Adrenal gland (tissue), 5 donors: Measurements from ENCODE around the gene KAZN.

ENCODE experiments used
- POLR2A ChIP-seq, 2 donors: fragments of 450-650 bp; IDR thresholded peaks; one replicate each; pipeline ENCODE4 v1.6.1; 2017; ENCODE audit warnings: antibody characterized with exemption in 2 of 2, mild to moderate bottlenecking in 2 of 2, moderate library complexity in 1 of 2
- TF ChIP-seq, protein P1 (sequence below), 6 experiments: fragments of 450-650 bp in 4 of 6; fragments of 200-600 bp in 2 of 6; sonication (generic) in 1 of 6; IDR thresholded peaks; 1 replicate in 5 of 6; 2 replicates in 1 of 6; pipeline versions ENCODE4 v1.5.1 to v1.8.0; 2016 to 2021; ENCODE audit warnings: antibody characterized with exemption in 6 of 6, mild to moderate bottlenecking in 2 of 6, moderate library complexity in 1 of 6
- donor health status: DM: no; HTN: no; CAD: no.

DNA sequence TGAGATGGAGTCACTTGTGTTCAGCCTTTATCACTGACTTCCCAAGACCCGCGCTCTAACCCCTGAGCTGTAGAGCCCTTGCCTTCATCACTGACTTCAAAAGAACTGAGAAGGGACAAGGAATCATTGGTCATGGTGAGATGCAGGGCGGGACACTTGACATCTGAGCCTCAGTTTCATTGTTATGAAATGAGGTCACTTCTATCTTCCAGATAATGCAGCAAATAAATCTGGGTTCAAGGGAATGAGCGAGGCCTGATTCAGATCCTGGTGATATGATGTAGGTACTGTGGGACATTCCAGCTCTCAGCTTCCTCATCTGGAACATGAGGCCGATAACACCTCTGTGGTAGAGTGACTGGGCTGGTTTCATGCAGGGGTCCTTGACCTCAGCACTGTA is 13.8 kb downstream of the KAZN start:
- TF ChIP-seq, protein P1, sequence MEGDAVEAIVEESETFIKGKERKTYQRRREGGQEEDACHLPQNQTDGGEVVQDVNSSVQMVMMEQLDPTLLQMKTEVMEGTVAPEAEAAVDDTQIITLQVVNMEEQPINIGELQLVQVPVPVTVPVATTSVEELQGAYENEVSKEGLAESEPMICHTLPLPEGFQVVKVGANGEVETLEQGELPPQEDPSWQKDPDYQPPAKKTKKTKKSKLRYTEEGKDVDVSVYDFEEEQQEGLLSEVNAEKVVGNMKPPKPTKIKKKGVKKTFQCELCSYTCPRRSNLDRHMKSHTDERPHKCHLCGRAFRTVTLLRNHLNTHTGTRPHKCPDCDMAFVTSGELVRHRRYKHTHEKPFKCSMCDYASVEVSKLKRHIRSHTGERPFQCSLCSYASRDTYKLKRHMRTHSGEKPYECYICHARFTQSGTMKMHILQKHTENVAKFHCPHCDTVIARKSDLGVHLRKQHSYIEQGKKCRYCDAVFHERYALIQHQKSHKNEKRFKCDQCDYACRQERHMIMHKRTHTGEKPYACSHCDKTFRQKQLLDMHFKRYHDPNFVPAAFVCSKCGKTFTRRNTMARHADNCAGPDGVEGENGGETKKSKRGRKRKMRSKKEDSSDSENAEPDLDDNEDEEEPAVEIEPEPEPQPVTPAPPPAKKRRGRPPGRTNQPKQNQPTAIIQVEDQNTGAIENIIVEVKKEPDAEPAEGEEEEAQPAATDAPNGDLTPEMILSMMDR (IDR thresholded peaks at IDR 0.05) = no peak
- no peak for TF ChIP-seq POLR2A (IDR thresholded peaks at IDR 0.05)
